OCI-LY3 (cell line): ENCODE results near the gene DDA1.

Source experiments
- CTCF ChIP-seq: fragments of 200-600, 300-600 bp; sonication (generic); IDR thresholded peaks from 2 replicates; pipeline ENCODE4 v1.5.1; 2014; ENCODE audit warnings: antibody characterized with exemption, low read length, low read depth
- EZH2phosphoT487 ChIP-seq: fragments of 200-600 bp; shearing (Covaris generic); IDR thresholded peaks from 2 replicates; pipeline ENCODE4 v1.6.1; 2018; ENCODE audit warnings: antibody characterized with exemption, mixed run types, low read depth

- TF ChIP-seq CTCF (no peak), EZH2phosphoT487 (no peak)
Observed at GRCh38 chr19:17339088-17339741, 29.9 kb downstream of the DDA1 start.
